ENCODE data around the gene MVD. TPM values are rescaled to one million over a fixed set of nuclear protein-coding genes. Genes with fewer than 3 reads are reported as not detected.

MVD gene
- total and polyA plus RNA-seq, 2 of the 13 experiments (the other 11 are each of a cell fraction or from before 2014, with no cell fraction given): 28.1 to 187 TPM

DNA sequence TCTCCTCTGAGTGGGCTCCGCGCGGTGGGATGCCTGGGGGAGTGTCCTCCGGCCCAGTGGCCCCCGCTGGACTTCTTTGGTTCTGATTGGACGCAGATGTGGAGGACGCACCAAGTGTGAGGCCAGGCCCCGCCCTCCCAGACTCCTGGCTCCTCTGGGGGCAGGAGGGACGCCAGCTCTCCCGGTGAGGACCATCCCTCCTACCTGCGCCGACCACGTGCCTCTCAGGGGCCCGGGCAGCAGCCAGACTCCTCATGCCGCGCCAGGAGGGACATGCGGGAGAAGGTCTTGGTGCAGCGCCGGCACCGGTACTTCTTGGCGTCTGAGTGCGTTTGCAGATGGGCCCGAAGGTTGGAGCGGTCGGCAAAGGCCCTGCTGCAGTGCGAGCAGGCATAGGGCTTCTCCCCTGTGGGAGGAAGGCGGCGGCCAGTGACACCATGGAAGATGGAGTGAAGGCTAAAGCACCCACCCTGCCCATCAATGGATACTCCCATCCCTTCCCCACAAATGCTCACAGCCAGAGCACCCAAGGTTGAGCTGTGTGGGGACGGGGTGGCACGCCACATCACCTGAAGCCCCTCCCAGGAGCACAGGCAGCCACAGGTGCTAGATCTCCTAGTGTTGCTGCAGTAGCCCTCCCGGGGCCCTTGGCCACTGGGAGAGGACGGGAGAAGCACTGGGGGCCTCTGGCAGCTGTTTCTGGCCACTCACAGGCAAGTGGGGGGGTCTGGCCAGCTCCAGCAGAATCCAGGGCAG lies 15.5 kb upstream of the MVD start (continued):
- TF ChIP-seq PBX3 (CRISPR knock-in tag; IDR thresholded peaks at IDR 0.05; ENCODE audit: borderline replicate concordance) (no peak), ZNF879 (CRISPR knock-in tag; IDR thresholded peaks at IDR 0.05) (no peak), ZNF557 (CRISPR knock-in tag; IDR thresholded peaks at IDR 0.05) (no peak), IRX3 (CRISPR knock-in tag; IDR thresholded peaks at IDR 0.05; ENCODE audit: borderline replicate concordance, low read depth) (no peak), PHF8 (CRISPR knock-in tag; IDR thresholded peaks at IDR 0.05) (0 out of 2 replicates have a peak, but pooled peaks have one; percentile 0), AGO1 (IDR thresholded peaks at IDR 0.05; ENCODE audit: low read depth, low read length, poor library complexity, severe bottlenecking) (peak; percentile 95), ZNF326 (CRISPR knock-in tag; IDR thresholded peaks at IDR 0.05; ENCODE audit: borderline replicate concordance) (0 out of 2 replicates have a peak, but pooled peaks have one; percentile 31), ZNF737 (CRISPR knock-in tag; IDR thresholded peaks at IDR 0.05; ENCODE audit: borderline replicate concordance) (no peak), NFIC (IDR thresholded peaks at IDR 0.05; ENCODE audit: low read length) (no peak), GTF3A (CRISPR knock-in tag; conservative IDR thresholded peaks at IDR 0.05) (no peak), ZNF878 (CRISPR knock-in tag; IDR thresholded peaks at IDR 0.05) (no peak), FUBP1 (CRISPR knock-in tag; IDR thresholded peaks at IDR 0.05; ENCODE audit: borderline replicate concordance) (no peak), JUNB (CRISPR knock-in tag; IDR thresholded peaks at IDR 0.05; ENCODE audit: borderline replicate concordance) (no peak), ZNF891 (CRISPR knock-in tag; IDR thresholded peaks at IDR 0.05) (no peak), ZNF234 (CRISPR knock-in tag; conservative IDR thresholded peaks at IDR 0.05) (0 out of 2 replicates have a peak, but pooled peaks have one; percentile 39), SRSF4 (IDR thresholded peaks at IDR 0.05; ENCODE audit: low read depth, low read length, poor library complexity, severe bottlenecking) (no peak), MTF2 (CRISPR knock-in tag; IDR thresholded peaks at IDR 0.05; ENCODE audit: borderline replicate concordance) (no peak), NPAS2 (CRISPR knock-in tag; IDR thresholded peaks at IDR 0.05; ENCODE audit: borderline replicate concordance) (no peak)
- TF ChIP-seq, protein P1, sequence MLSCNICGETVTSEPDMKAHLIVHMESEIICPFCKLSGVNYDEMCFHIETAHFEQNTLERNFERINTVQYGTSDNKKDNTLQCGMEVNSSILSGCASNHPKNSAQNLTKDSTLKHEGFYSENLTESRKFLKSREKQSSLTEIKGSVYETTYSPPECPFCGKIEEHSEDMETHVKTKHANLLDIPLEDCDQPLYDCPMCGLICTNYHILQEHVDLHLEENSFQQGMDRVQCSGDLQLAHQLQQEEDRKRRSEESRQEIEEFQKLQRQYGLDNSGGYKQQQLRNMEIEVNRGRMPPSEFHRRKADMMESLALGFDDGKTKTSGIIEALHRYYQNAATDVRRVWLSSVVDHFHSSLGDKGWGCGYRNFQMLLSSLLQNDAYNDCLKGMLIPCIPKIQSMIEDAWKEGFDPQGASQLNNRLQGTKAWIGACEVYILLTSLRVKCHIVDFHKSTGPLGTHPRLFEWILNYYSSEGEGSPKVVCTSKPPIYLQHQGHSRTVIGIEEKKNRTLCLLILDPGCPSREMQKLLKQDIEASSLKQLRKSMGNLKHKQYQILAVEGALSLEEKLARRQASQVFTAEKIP (CRISPR knock-in tag; IDR thresholded peaks at IDR 0.05; ENCODE audit: borderline replicate concordance): no peak
- TF ChIP-seq, protein P2, sequence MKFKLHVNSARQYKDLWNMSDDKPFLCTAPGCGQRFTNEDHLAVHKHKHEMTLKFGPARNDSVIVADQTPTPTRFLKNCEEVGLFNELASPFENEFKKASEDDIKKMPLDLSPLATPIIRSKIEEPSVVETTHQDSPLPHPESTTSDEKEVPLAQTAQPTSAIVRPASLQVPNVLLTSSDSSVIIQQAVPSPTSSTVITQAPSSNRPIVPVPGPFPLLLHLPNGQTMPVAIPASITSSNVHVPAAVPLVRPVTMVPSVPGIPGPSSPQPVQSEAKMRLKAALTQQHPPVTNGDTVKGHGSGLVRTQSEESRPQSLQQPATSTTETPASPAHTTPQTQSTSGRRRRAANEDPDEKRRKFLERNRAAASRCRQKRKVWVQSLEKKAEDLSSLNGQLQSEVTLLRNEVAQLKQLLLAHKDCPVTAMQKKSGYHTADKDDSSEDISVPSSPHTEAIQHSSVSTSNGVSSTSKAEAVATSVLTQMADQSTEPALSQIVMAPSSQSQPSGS (CRISPR knock-in tag; IDR thresholded peaks at IDR 0.05): no peak
- TF ChIP-seq, protein P3, sequence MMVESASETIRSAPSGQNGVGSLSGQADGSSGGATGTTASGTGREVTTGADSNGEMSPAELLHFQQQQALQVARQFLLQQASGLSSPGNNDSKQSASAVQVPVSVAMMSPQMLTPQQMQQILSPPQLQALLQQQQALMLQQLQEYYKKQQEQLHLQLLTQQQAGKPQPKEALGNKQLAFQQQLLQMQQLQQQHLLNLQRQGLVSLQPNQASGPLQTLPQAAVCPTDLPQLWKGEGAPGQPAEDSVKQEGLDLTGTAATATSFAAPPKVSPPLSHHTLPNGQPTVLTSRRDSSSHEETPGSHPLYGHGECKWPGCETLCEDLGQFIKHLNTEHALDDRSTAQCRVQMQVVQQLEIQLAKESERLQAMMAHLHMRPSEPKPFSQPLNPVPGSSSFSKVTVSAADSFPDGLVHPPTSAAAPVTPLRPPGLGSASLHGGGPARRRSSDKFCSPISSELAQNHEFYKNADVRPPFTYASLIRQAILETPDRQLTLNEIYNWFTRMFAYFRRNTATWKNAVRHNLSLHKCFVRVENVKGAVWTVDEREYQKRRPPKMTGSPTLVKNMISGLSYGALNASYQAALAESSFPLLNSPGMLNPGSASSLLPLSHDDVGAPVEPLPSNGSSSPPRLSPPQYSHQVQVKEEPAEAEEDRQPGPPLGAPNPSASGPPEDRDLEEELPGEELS (CRISPR knock-in tag; IDR thresholded peaks at IDR 0.05): no peak

All from HepG2 (cell line).